Fibroblast of peridontal ligament (primary cell): ENCODE data around the gene ZBTB12.
"Not testable (repeated sequence)": the region's sequence is repeated elsewhere in the genome, so short reads cannot be mapped to it uniquely, and the experiment has no call there.

Experiments used
- DNase-seq: peaks from one replicate; pipeline ENCODE4 v3.0.0-alpha.2; 2010; ENCODE audit errors: extremely low read depth

The ZBTB12 gene

GRCh38 chr6:31876357-31876756, 25.5 kb downstream of the ZBTB12 start:
- no peak for DNase-seq

- no peak for DNase-seq
Observed at GRCh38 chr6:31875877-31876276, 26.0 kb downstream of the ZBTB12 start.

GRCh38 chr6:31874836-31875572, 26.9 kb downstream of the ZBTB12 start:
- DNase-seq = peak; percentile 12

GRCh38 chr6:31874084-31874670, 27.7 kb downstream of the ZBTB12 start:
- DNase-seq = no peak

GRCh38 chr6:31871046-31871659, 30.7 kb downstream of the ZBTB12 start:
- peak; percentile 31 for DNase-seq

GRCh38 chr6:31870385-31870921, 31.4 kb downstream of the ZBTB12 start:
- no peak for DNase-seq

- DNase-seq = no peak
Observed at GRCh38 chr6:31869343-31869742, 32.5 kb downstream of the ZBTB12 start.

GRCh38 chr6:31868658-31868971, 33.3 kb downstream of the ZBTB12 start:
- DNase-seq = not testable (repeated sequence)

- no peak for DNase-seq
Observed at GRCh38 chr6:31865205-31866118, 36.4 kb downstream of the ZBTB12 start.

GRCh38 chr6:31864818-31865204, 37.1 kb downstream of the ZBTB12 start:
- no peak for DNase-seq

- DNase-seq = not testable (repeated sequence)
Observed at GRCh38 chr6:31864123-31864562, 37.7 kb downstream of the ZBTB12 start.

- DNase-seq = peak; percentile 100
Observed at GRCh38 chr6:31862344-31863235, 39.3 kb downstream of the ZBTB12 start, which contains the start of gene NEU1. NEU1 (minus strand) TSS chr6:31862821; CDS start chr6:31862776, 45 bp downstream.

GRCh38 chr6:31861919-31862343, 40.0 kb downstream of the ZBTB12 start:
- DNase-seq = no peak

GRCh38 chr6:31861150-31861549, 40.7 kb downstream of the ZBTB12 start:
- no peak for DNase-seq

- no peak for DNase-seq
Observed at GRCh38 chr6:31860349-31860748, 41.5 kb downstream of the ZBTB12 start.

- no peak for DNase-seq
Observed at GRCh38 chr6:31859923-31860322, 42.0 kb downstream of the ZBTB12 start.

GRCh38 chr6:31858707-31859106, 43.2 kb downstream of the ZBTB12 start:
- no peak for DNase-seq

GRCh38 chr6:31857774-31858173, 44.1 kb downstream of the ZBTB12 start:
- DNase-seq = not testable (repeated sequence)

GRCh38 chr6:31851980-31852718, 49.7 kb downstream of the ZBTB12 start:
- DNase-seq = not testable (repeated sequence)

- DNase-seq = peak; percentile 45
Observed at GRCh38 chr6:31851485-31851832, 50.4 kb downstream of the ZBTB12 start.
